Amniotic epithelial cell (primary cell): Measurements from ENCODE around the gene ARRB1.
"Not testable (repeated sequence)": the region's sequence is repeated elsewhere in the genome, so short reads cannot be mapped to it uniquely, and the experiment has no call there.

Source experiments
- DNase-seq: peaks from one replicate; pipeline ENCODE4 v3.0.0-alpha.2; 2010; ENCODE audit warnings: low read depth

ARRB1 gene

GRCh38 chr11:75371949-75372876, 20.8 kb upstream of the ARRB1 start:
- DNase-seq, result no peak

GRCh38 chr11:75369560-75370255, 18.2 kb upstream of the ARRB1 start:
- DNase-seq, result no peak

GRCh38 chr11:75366826-75367225, 15.4 kb upstream of the ARRB1 start:
- DNase-seq, result not testable (repeated sequence)

GRCh38 chr11:75365711-75366181, 14.3 kb upstream of the ARRB1 start:
- DNase-seq, result peak; percentile 66

GRCh38 chr11:75362285-75362684, 10.8 kb upstream of the ARRB1 start:
- not testable (repeated sequence) for DNase-seq

- DNase-seq, result no peak
Measured at GRCh38 chr11:75356613-75357012, 5.2 kb upstream of the ARRB1 start.

GRCh38 chr11:75355051-75355450, 3.6 kb upstream of the ARRB1 start:
- DNase-seq, result no peak

GRCh38 chr11:75352588-75353206, 1.2 kb upstream of the ARRB1 start:
- no peak for DNase-seq

GRCh38 chr11:75351791-75352587, 528 bp upstream of the ARRB1 start:
- DNase-seq, result peak; percentile 39

GRCh38 chr11:75350743-75351540, 519 bp downstream of the ARRB1 start:
- no peak for DNase-seq

- no peak for DNase-seq
Measured at GRCh38 chr11:75350122-75350742, 1.2 kb downstream of the ARRB1 start.

GRCh38 chr11:75349521-75350116, 1.8 kb downstream of the ARRB1 start:
- no peak for DNase-seq

GRCh38 chr11:75347781-75348566, 3.5 kb downstream of the ARRB1 start:
- peak; percentile 79 for DNase-seq

- no peak for DNase-seq
Measured at GRCh38 chr11:75346912-75347647, 4.4 kb downstream of the ARRB1 start.

GRCh38 chr11:75346296-75346695, 5.2 kb downstream of the ARRB1 start:
- DNase-seq, result no peak

- no peak for DNase-seq
Measured at GRCh38 chr11:75345455-75346160, 5.9 kb downstream of the ARRB1 start.

GRCh38 chr11:75344761-75345454, 6.6 kb downstream of the ARRB1 start:
- DNase-seq, result no peak
